Measurements from ENCODE around the gene GLRX3.

The GLRX3 gene

GRCh38 chr10:130203626-130204025 is 67.4 kb downstream of the GLRX3 start (continued):
- TF ChIP-seq ZNF24 (tag by site-specific recombination; IDR thresholded peaks at IDR 0.05) (no peak), ZBTB20 (tag by site-specific recombination; IDR thresholded peaks at IDR 0.05) (no peak)

GRCh38 chr10:130206216-130206737 is 70.1 kb downstream of the GLRX3 start:
- Histone ChIP-seq H3K27ac (ENCODE audit: extremely low read depth, low read depth, low read length) (no peak overlapping the region), H3K36me3 (ENCODE audit: control insufficient read depth in 2 of 2, insufficient read depth in 1 of 2, low read length in 2 of 2) (no peaks in the 10 kb centered on the region), H3K4me1 (ENCODE audit: control insufficient read depth, insufficient read depth, low read length) (no peaks in the 10 kb centered on the region), H3K9me3 (ENCODE audit: control insufficient read depth, insufficient read depth, low read depth, low read length) (no peaks in the 10 kb centered on the region), H3K4me3 (ENCODE audit: low read depth, low read length) (no peak overlapping the region)
- TF ChIP-seq ZNF112 (tag by site-specific recombination; IDR thresholded peaks at IDR 0.05): no peak
- TF ChIP-seq ZFHX2 (tag by site-specific recombination; conservative IDR thresholded peaks at IDR 0.05): 0 out of 2 replicates have a peak, but pooled peaks have one; percentile 19
- TF ChIP-seq ZFP3 (tag by site-specific recombination; IDR thresholded peaks at IDR 0.05; ENCODE audit: low read depth): no peak
- no peak for TF ChIP-seq ZNF670 (tag by site-specific recombination; IDR thresholded peaks at IDR 0.05; ENCODE audit: low read depth)
- peak; percentile 31; the same call in 1 of the 2 replicates for TF ChIP-seq EGR2 (tag by site-specific recombination; IDR thresholded peaks at IDR 0.05; ENCODE audit: low read depth)
- TF ChIP-seq PBX3 (CRISPR knock-in tag; IDR thresholded peaks at IDR 0.05): no peak
- TF ChIP-seq FEZF1 (tag by site-specific recombination; IDR thresholded peaks at IDR 0.05): no peak
- no peak for TF ChIP-seq ZNF394 (tag by site-specific recombination; IDR thresholded peaks at IDR 0.05; ENCODE audit: borderline replicate concordance)
- ChIA-PET POLR2A (no interaction called here), CTCF (no interaction called here)

GRCh38 chr10:130207205-130207604 is 71.0 kb downstream of the GLRX3 start:
- Histone ChIP-seq H3K27ac (ENCODE audit: extremely low read depth, low read depth, low read length) (no peak overlapping the region), H3K4me3 (ENCODE audit: low read depth, low read length) (no peak overlapping the region), H3K36me3 (ENCODE audit: control insufficient read depth in 2 of 2, insufficient read depth in 1 of 2, low read length in 2 of 2) (no peaks in the 10 kb centered on the region), H3K4me1 (ENCODE audit: control insufficient read depth, insufficient read depth, low read length) (no peaks in the 10 kb centered on the region), H3K9me3 (ENCODE audit: control insufficient read depth, insufficient read depth, low read depth, low read length) (no peaks in the 10 kb centered on the region)
- ChIA-PET POLR2A (no interaction called here), CTCF (no interaction called here)
- TF ChIP-seq ZFHX2 (tag by site-specific recombination; conservative IDR thresholded peaks at IDR 0.05) (peak; percentile 43; the same call in 1 of the 2 replicates), ZNF18 (tag by site-specific recombination; IDR thresholded peaks at IDR 0.05) (peak; percentile 13; the same call in 1 of the 2 replicates), ZNF148 (tag by site-specific recombination; IDR thresholded peaks at IDR 0.05; ENCODE audit: borderline replicate concordance) (no peak), BCL6B (tag by site-specific recombination; IDR thresholded peaks at IDR 0.05) (no peak), ZNF747 (tag by site-specific recombination; IDR thresholded peaks at IDR 0.05) (no peak), KLF8 (tag by site-specific recombination; IDR thresholded peaks at IDR 0.05) (no peak), WT1 (tag by site-specific recombination; IDR thresholded peaks at IDR 0.05) (no peak), ZNF223 (tag by site-specific recombination; IDR thresholded peaks at IDR 0.05) (no peak), ZNF501 (tag by site-specific recombination; IDR thresholded peaks at IDR 0.05) (no peak), ZNF121 (tag by site-specific recombination; IDR thresholded peaks at IDR 0.05) (no peak), ZSCAN18 (tag by site-specific recombination; IDR thresholded peaks at IDR 0.05) (no peak), ZBTB7A (tag by site-specific recombination; IDR thresholded peaks at IDR 0.05; ENCODE audit: low read depth) (no peak), ZNF843 (tag by site-specific recombination; IDR thresholded peaks at IDR 0.05) (no peak), ZSCAN4 (tag by site-specific recombination; IDR thresholded peaks at IDR 0.05) (peak; percentile 80), ZNF366 (tag by site-specific recombination; conservative IDR thresholded peaks at IDR 0.05) (no peak), EGR2 (tag by site-specific recombination; IDR thresholded peaks at IDR 0.05; ENCODE audit: low read depth) (peak; percentile 46), ZNF660 (tag by site-specific recombination; IDR thresholded peaks at IDR 0.05) (no peak)
